Endothelial cell of umbilical vein (primary cell): ENCODE data around the gene OR1F1. TPM values are rescaled to one million over a fixed set of nuclear protein-coding genes. Genes with fewer than 3 reads are reported as not detected.

Experiments used
- BruUV-seq: library from RNA; stranded (reverse); fragments of 400-500 nt; replicated peaks from 2 replicates; lab custom pipeline; 2021; lab: Mats Ljungman, UMichigan
- CTCF ChIA-PET: fragments of 300-600, 350-600 bp; sonication (Branson Sonifier 250); formaldehyde crosslinking; loops from one replicate; lab custom pipeline; 2021; ENCODE audit warnings: antibody characterized with exemption, inconsistent platforms; lab: Charles Lee
- POLR2A ChIA-PET: fragments of 300-600, 350-600 bp; sonication (Branson Sonifier 250); formaldehyde crosslinking; loops from one replicate; lab custom pipeline; 2021; ENCODE audit warnings: antibody characterized with exemption, inconsistent platforms; lab: Charles Lee
- DNase-seq: peaks from one replicate; pipeline ENCODE4 v3.0.0-alpha.2; 2011; ENCODE audit warnings: low read depth, low spot score
- FAIRE-seq: peaks from 2 replicates; lab custom pipeline; 2011; peaks lifted over from hg19 to GRCh38; lab: Jason Lieb, UNC
- H2AFZ ChIP-seq: 2 replicates; pipeline ENCODE4 v1.6.0; 2012; ENCODE audit warnings: low read depth, low read length, control low read depth, inconsistent platforms
- H3K27ac ChIP-seq: 2 replicates; pipeline ENCODE4 v1.5.1; 2011; ENCODE audit warnings: low read depth, mild to moderate bottlenecking, control low read depth, low read length, moderate library complexity; ENCODE audit not compliant: insufficient read depth
- H3K27me3 ChIP-seq, 2 experiments: 2 replicates each; pipeline versions ENCODE4 v1.6.0 to v1.6.1; 2011; ENCODE audit warnings: low read length in 2 of 2, mixed read lengths in 1 of 2; ENCODE audit not compliant: control insufficient read depth in 2 of 2, insufficient read depth in 2 of 2
- H3K36me3 ChIP-seq, 2 experiments: 2 replicates in 1 of 2; 3 replicates in 1 of 2; pipeline ENCODE4 v1.5.1; 2011; ENCODE audit warnings: low read length in 2 of 2, mild to moderate bottlenecking in 1 of 2, moderate library complexity in 1 of 2; ENCODE audit not compliant: control insufficient read depth in 2 of 2, insufficient read depth in 2 of 2; ENCODE audit errors: extremely low read depth in 1 of 2
- H3K4me1 ChIP-seq: 3 replicates; pipeline ENCODE4 v1.5.1; 2011; ENCODE audit warnings: mild to moderate bottlenecking, low read length; ENCODE audit not compliant: control insufficient read depth, insufficient read depth; ENCODE audit errors: extremely low read depth
- H3K4me2 ChIP-seq: 2 replicates; pipeline ENCODE4 v1.6.1; 2011; ENCODE audit warnings: low read length, control low read depth, mixed read lengths; ENCODE audit not compliant: insufficient read depth
- H3K4me3 ChIP-seq, 3 experiments: fragments of 200-600 bp in 1 of 3; sonication (generic), shearing (Covaris generic) in 1 of 3; replicated peaks in 1 of 3; 2 replicates each; pipeline ENCODE4 v1.5.1; 2011 to 2016; ENCODE audit warnings: control low read depth in 3 of 3, low read length in 3 of 3, mild to moderate bottlenecking in 2 of 3, inconsistent platforms in 1 of 3, low read depth in 1 of 3, moderate library complexity in 1 of 3; ENCODE audit not compliant: insufficient read depth in 1 of 3
- H3K79me2 ChIP-seq: 2 replicates; pipeline ENCODE4 v1.6.0; 2012; ENCODE audit warnings: low read length, inconsistent platforms; ENCODE audit not compliant: control insufficient read depth, insufficient read depth
- H3K9ac ChIP-seq: replicated peaks from 2 replicates; pipeline ENCODE3; 2011; ENCODE audit warnings: low read length, control low read depth; ENCODE audit not compliant: insufficient read depth; ENCODE audit errors: extremely low read depth
- H3K9me1 ChIP-seq: replicated peaks from 3 replicates; pipeline ENCODE4 v1.6.0; 2011; ENCODE audit warnings: mild to moderate bottlenecking, low read length; ENCODE audit not compliant: control insufficient read depth, insufficient read depth; ENCODE audit errors: extremely low read depth
- H3K9me3 ChIP-seq: replicated peaks from 2 replicates; pipeline ENCODE4 v1.5.1; 2012; ENCODE audit warnings: low read length, inconsistent platforms; ENCODE audit not compliant: control insufficient read depth, insufficient read depth
- H4K20me1 ChIP-seq: replicated peaks from 2 replicates; pipeline ENCODE3; 2011; ENCODE audit warnings: mild to moderate bottlenecking, low read length; ENCODE audit not compliant: control insufficient read depth, insufficient read depth; ENCODE audit errors: extremely low read depth
- CTCF ChIP-seq, 2 donors: IDR thresholded peaks; 1 replicate in 1 of 2; 2 replicates in 1 of 2; pipeline ENCODE4 v1.5.1; 2011; ENCODE audit warnings: low read length in 2 of 2, mild to moderate bottlenecking in 2 of 2, moderate library complexity in 2 of 2, control low read depth in 1 of 2, inconsistent platforms in 1 of 2, low read depth in 1 of 2; ENCODE audit not compliant: insufficient read depth in 1 of 2; ENCODE audit errors: extremely low read depth in 1 of 2
- EZH2 ChIP-seq: IDR thresholded peaks from 2 replicates; pipeline ENCODE4 v1.6.1; 2012; ENCODE audit warnings: borderline replicate concordance, low read depth, mild to moderate bottlenecking, moderate library complexity, low read length, inconsistent platforms; ENCODE audit not compliant: severe bottlenecking
- FOS ChIP-seq: IDR thresholded peaks from 2 replicates; pipeline ENCODE4 v1.6.1; 2011; ENCODE audit warnings: mild to moderate bottlenecking, low read length, moderate library complexity, borderline replicate concordance; ENCODE audit not compliant: insufficient read depth
- GATA2 ChIP-seq: IDR thresholded peaks from 2 replicates; pipeline ENCODE4 v1.7.0; 2011; ENCODE audit warnings: low read depth, mild to moderate bottlenecking, moderate library complexity, mixed read lengths, low read length; ENCODE audit not compliant: insufficient read length, insufficient read depth
- JUN ChIP-seq: IDR thresholded peaks from 2 replicates; pipeline ENCODE4 v1.6.1; 2011; ENCODE audit warnings: borderline replicate concordance, low read depth; ENCODE audit not compliant: insufficient read length, insufficient read depth
- MAX ChIP-seq: IDR thresholded peaks from 2 replicates; pipeline ENCODE4 v1.6.1; 2011; ENCODE audit not compliant: insufficient read depth, insufficient read length
- MYC ChIP-seq: IDR thresholded peaks from one replicate; pipeline ENCODE4 v1.6.1; 2011; ENCODE audit warnings: mild to moderate bottlenecking, low read depth, low read length
- POLR2A ChIP-seq: IDR thresholded peaks from 2 replicates; pipeline ENCODE4 v1.6.1; 2012; ENCODE audit warnings: low read depth, mild to moderate bottlenecking, control low read depth, low read length
- POLR2AphosphoS5 ChIP-seq: IDR thresholded peaks from 2 replicates; pipeline ENCODE4 v1.6.1; 2012; ENCODE audit warnings: low read depth, mild to moderate bottlenecking, control low read depth, low read length, moderate library complexity; ENCODE audit not compliant: insufficient read depth
- dilution Hi-C: fragments of 300-500 bp; cut with MboI; formaldehyde crosslinking; loops from one replicate; pipeline ENCODE4 v1.15.0; 2019; ENCODE audit warnings: low sequenced_read_pairs; ENCODE audit not compliant: extremely low pct_ligation_motif_present
- intact Hi-C: fragments of 100-400 bp; cut with micrococcal nuclease; formaldehyde crosslinking; loops from one replicate; pipeline ENCODE4 v1.10.0; 2022
- polyA plus RNA-seq, 4 experiments: library from polyadenylated mRNA; depleted of rRNA in 3 of 4; stranded (reverse) in 3 of 4; unstranded in 1 of 4; fragments of >200 nt; gene quantifications; 2 replicates each; pipeline versions ENCODE4 v1.2.1 to v1.2.3, GENCODE V29; 2011 to 2012; ENCODE audit warnings: missing spikeins in 1 of 4
- total RNA-seq: library from RNA; stranded (reverse); gene quantifications from 2 replicates; pipeline ENCODE4 v1.2.3, GENCODE V29; 2021

The OR1F1 gene
- total and polyA plus RNA-seq, 2 donors (not counting 3 experiments of a cell fraction or from before 2014, with no cell fraction given), result 0.17 TPM; not detected in 1

GRCh38 chr16:3148256-3149192 lies 39.5 kb upstream of the OR1F1 start:
- FAIRE-seq, result no peak
- intact Hi-C loops, result no loop called here

More at GRCh38 chr16:3148256-3149192, 39.5 kb upstream of the OR1F1 start:
- Histone ChIP-seq H3K27me3 (no peaks in the 10 kb centered on the region), H3K79me2 (no peaks in the 10 kb centered on the region), H3K36me3 (no peaks in the 10 kb centered on the region), H3K4me3 (no peak overlapping the region), H4K20me1 (no peaks in the 10 kb centered on the region), H3K9ac (no peak overlapping the region), H3K4me1 (peaks cover 10% of the 10 kb centered on the region), H3K4me2 (no peak overlapping the region), H3K27ac (no peak overlapping the region), H3K9me3 (no peaks in the 10 kb centered on the region), H2AFZ (no peak overlapping the region), H3K9me1 (no peaks in the 10 kb centered on the region)
- ChIA-PET CTCF (interaction anchor here (0.8 to 8.7 kb wide), 11 partner anchors 8 to 121 kb away, joined by 3 to 54 read pairs (median 5); partner anchors contain the start of gene ZNF213), POLR2A (interaction anchor here (2.6 kb wide), 1 partner anchor 13 kb away, joined by 9 read pairs; the partner anchor contains the start of gene ZNF213)
- dilution Hi-C loops, result no loop called here
- DNase-seq, result no peak
- no peak for TF ChIP-seq JUN
- TF ChIP-seq POLR2A, result no peak
- TF ChIP-seq EZH2, result no peak
- TF ChIP-seq GATA2, result no peak
- no peak for TF ChIP-seq MAX
- no peak for TF ChIP-seq CTCF (IDR thresholded peaks at IDR 0.05; ENCODE audit: extremely low read depth in 1 of 2, insufficient read depth in 1 of 2, low read depth in 1 of 2, low read length in 2 of 2)
- TF ChIP-seq POLR2AphosphoS5, result no peak
- no peak for TF ChIP-seq MYC
- TF ChIP-seq FOS, result no peak
- BruUV-seq, result no TSS peak
